AG04449 (cell line): ENCODE measurements around the gene CRB2.

Experiments used
- CTCF ChIA-PET: fragments of 350-600 bp; formaldehyde crosslinking; extraction: SDS; loops from one replicate; lab custom pipeline; 2021; ENCODE audit warnings: antibody characterized with exemption; lab: Yijun Ruan, JAX
- POLR2A ChIA-PET: fragments of 400-600, 350-600 bp; formaldehyde crosslinking; extraction: SDS; loops from one replicate; lab custom pipeline; 2020; ENCODE audit warnings: antibody characterized with exemption, inconsistent platforms; lab: Yijun Ruan, JAX
- DNase-seq: peaks from one replicate; pipeline ENCODE4 v3.0.0-alpha.2; 2010; ENCODE audit warnings: low read depth, low spot score
- H3K4me3 ChIP-seq: 2 replicates; pipeline ENCODE4 v1.5.1; 2011; ENCODE audit warnings: low read depth, mild to moderate bottlenecking, control low read depth, low read length
- CTCF ChIP-seq: IDR thresholded peaks from one replicate; pipeline ENCODE4 v1.5.1; 2011; ENCODE audit warnings: mild to moderate bottlenecking, moderate library complexity, low read length, control low read depth, inconsistent platforms; ENCODE audit not compliant: insufficient read depth; ENCODE audit errors: missing control alignments

CRB2 gene

GRCh38 chr9:123406691-123407216 is 50.8 kb downstream of the CRB2 start:
- no peak overlapping the region for H3K4me3 ChIP-seq
- TF ChIP-seq CTCF: no peak
- ChIA-PET CTCF (interaction anchor here (0.7 to 1.9 kb wide), 3 partner anchors 20 to 720 kb away, joined by 3 to 7 read pairs (median 4); no protein-coding TSS in a partner anchor), POLR2A (no interaction called here)
- no peak for DNase-seq

GRCh38 chr9:123407217-123407851 is 51.3 kb downstream of the CRB2 start:
- H3K4me3 ChIP-seq: no peak overlapping the region
- CTCF ChIA-PET: interaction anchor here (1.5 to 1.9 kb wide), 4 partner anchors 20 to 719 kb away, joined by 3 to 7 read pairs (median 4); no protein-coding TSS in a partner anchor
- POLR2A ChIA-PET: no interaction called here
- no peak for TF ChIP-seq CTCF
- DNase-seq: no peak

GRCh38 chr9:123408313-123409262 is 52.6 kb downstream of the CRB2 start:
- TF ChIP-seq CTCF: no peak
- ChIA-PET CTCF (interaction anchor here (1.5 to 1.9 kb wide), 3 partner anchors 9 to 54 kb away, joined by 4 to 6 read pairs (median 5); no protein-coding TSS in a partner anchor), POLR2A (no interaction called here)
- DNase-seq: no peak
- H3K4me3 ChIP-seq: no peak overlapping the region

- CTCF ChIA-PET: interaction anchor here (1.1 to 1.4 kb wide), 2 partner anchors 10 to 12 kb away, joined by 3 read pairs; no protein-coding TSS in a partner anchor
Observed at GRCh38 chr9:123410281-123410910, 54.4 kb downstream of the CRB2 start.

GRCh38 chr9:123411191-123411590 is 55.2 kb downstream of the CRB2 start:
- no peak overlapping the region for H3K4me3 ChIP-seq
- DNase-seq: no peak
- ChIA-PET CTCF (interaction anchor here (1.4 kb wide), 1 partner anchor 11 kb away, joined by 3 read pairs; no protein-coding TSS in a partner anchor), POLR2A (no interaction called here)
- TF ChIP-seq CTCF: no peak

More at GRCh38 chr9:123410281-123410910, 54.4 kb downstream of the CRB2 start:
- no peak for TF ChIP-seq CTCF
- POLR2A ChIA-PET: no interaction called here
- no peak for DNase-seq
- no peak overlapping the region for H3K4me3 ChIP-seq
